WTC11 (cell line): Measurements from ENCODE around the gene AKR1C8.

Experiments used
- ATF3 ChIP-seq: sonication (generic); formaldehyde crosslinking; conservative IDR thresholded peaks from 2 replicates; pipeline ENCODE4 v1.8.1; 2022; ENCODE audit warnings: mild to moderate bottlenecking, missing genetic modification reagents
- CREB1 ChIP-seq: sonication (generic); formaldehyde crosslinking; IDR thresholded peaks from 2 replicates; pipeline ENCODE4 v1.8.0; 2023; ENCODE audit warnings: mild to moderate bottlenecking, missing genetic modification reagents
- CTCF ChIP-seq: fragments of 200-600 bp; IDR thresholded peaks from 2 replicates; pipeline ENCODE4 v1.8.0; 2022; ENCODE audit warnings: antibody characterized with exemption
- ELF4 ChIP-seq: sonication (generic); formaldehyde crosslinking; IDR thresholded peaks from 2 replicates; pipeline ENCODE4 v1.8.1; 2022; ENCODE audit warnings: low read depth, mild to moderate bottlenecking, moderate library complexity, missing genetic modification reagents
- ESRRA ChIP-seq: sonication (generic); formaldehyde crosslinking; IDR thresholded peaks from 2 replicates; pipeline ENCODE4 v1.8.1; 2022; ENCODE audit warnings: mild to moderate bottlenecking, missing genetic modification reagents, borderline replicate concordance
- FOXK1 ChIP-seq: sonication (generic); formaldehyde crosslinking; IDR thresholded peaks from 2 replicates; pipeline ENCODE4 v1.8.0; 2022; ENCODE audit warnings: mild to moderate bottlenecking, moderate library complexity, missing genetic modification reagents
- MAX ChIP-seq: sonication (generic); formaldehyde crosslinking; IDR thresholded peaks from 2 replicates; pipeline ENCODE4 v1.8.0; 2022; ENCODE audit warnings: mild to moderate bottlenecking, missing genetic modification reagents
- SP1 ChIP-seq: sonication (generic); formaldehyde crosslinking; conservative IDR thresholded peaks from 2 replicates; pipeline ENCODE4 v1.8.1; 2022; ENCODE audit warnings: missing genetic modification reagents
- USF2 ChIP-seq: sonication (generic); formaldehyde crosslinking; IDR thresholded peaks from 2 replicates; pipeline ENCODE4 v1.8.1; 2023; ENCODE audit warnings: mild to moderate bottlenecking, missing genetic modification reagents, moderate library complexity
- ZNF263 ChIP-seq: sonication (generic); formaldehyde crosslinking; IDR thresholded peaks from 2 replicates; pipeline ENCODE4 v1.8.1; 2022; ENCODE audit warnings: low read depth, mild to moderate bottlenecking, moderate library complexity, missing genetic modification reagents

- TF ChIP-seq USF2 = no peak
- no peak for TF ChIP-seq SP1 (CRISPR knock-in tag)
- no peak for TF ChIP-seq CTCF
- no peak for TF ChIP-seq ESRRA (CRISPR knock-in tag)
- TF ChIP-seq ZNF263 (CRISPR knock-in tag) = no peak
- no peak for TF ChIP-seq ATF3 (CRISPR knock-in tag)
- no peak for TF ChIP-seq FOXK1
- no peak for TF ChIP-seq CREB1 (CRISPR knock-in tag)
- TF ChIP-seq MAX (CRISPR knock-in tag) = no peak
- no peak for TF ChIP-seq ELF4 (CRISPR knock-in tag)
Measured at GRCh38 chr10:5184987-5185775, at the start of gene AKR1C8.
